ENCODE results near the gene TRIM2. TPM values are rescaled to one million over a fixed set of nuclear protein-coding genes. Genes with fewer than 3 reads are reported as not detected.

TRIM2 gene
- total and polyA plus RNA-seq, 8 donors: 11.0 to 39.2 (median 21.4) TPM

DNA sequence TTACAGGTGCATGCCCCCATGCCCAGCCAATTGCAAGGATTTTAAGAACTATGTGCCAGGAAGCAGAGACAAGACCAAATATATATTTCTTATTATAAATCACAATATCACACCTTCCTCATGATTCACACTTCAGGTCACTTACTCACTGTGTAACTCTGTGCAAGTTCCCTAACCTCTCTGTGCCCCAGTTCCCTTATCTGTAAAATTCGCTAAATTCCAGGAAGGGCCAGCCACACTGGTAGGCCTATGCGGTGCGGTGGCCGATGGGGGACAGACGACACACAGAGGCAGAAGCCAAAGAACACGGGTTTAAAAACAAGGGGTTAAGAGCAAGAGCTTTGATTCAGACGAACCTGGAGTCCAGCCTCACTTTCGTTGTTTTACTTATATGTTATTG lies 2.8 kb downstream of the TRIM2 start:
- H3K4me3 ChIP-seq: no peak overlapping the region
- peaks cover 0 to 3% (median 0%) of the 10 kb centered on the region in 3 donors for H3K4me1 ChIP-seq
- no peaks in the 10 kb centered on the region for H3K27me3 ChIP-seq
- H3K36me3 ChIP-seq: no peaks in the 10 kb centered on the region
- 56 to 59% methylated on average over 8 of the region's 8 CpGs for WGBS, 2 donors
- FAIRE-seq (no peak), DNase-seq (no peak), ATAC-seq (no peak)
- no peak overlapping the region for H3K27ac ChIP-seq
- TF ChIP-seq, protein P1, sequence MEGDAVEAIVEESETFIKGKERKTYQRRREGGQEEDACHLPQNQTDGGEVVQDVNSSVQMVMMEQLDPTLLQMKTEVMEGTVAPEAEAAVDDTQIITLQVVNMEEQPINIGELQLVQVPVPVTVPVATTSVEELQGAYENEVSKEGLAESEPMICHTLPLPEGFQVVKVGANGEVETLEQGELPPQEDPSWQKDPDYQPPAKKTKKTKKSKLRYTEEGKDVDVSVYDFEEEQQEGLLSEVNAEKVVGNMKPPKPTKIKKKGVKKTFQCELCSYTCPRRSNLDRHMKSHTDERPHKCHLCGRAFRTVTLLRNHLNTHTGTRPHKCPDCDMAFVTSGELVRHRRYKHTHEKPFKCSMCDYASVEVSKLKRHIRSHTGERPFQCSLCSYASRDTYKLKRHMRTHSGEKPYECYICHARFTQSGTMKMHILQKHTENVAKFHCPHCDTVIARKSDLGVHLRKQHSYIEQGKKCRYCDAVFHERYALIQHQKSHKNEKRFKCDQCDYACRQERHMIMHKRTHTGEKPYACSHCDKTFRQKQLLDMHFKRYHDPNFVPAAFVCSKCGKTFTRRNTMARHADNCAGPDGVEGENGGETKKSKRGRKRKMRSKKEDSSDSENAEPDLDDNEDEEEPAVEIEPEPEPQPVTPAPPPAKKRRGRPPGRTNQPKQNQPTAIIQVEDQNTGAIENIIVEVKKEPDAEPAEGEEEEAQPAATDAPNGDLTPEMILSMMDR (IDR thresholded peaks at IDR 0.05): no peak
- H3K9me3 ChIP-seq: no peaks in the 10 kb centered on the region
- intact Hi-C loops (cut with DNase I): loop anchor here in 1 of 3 donors (5.0 kb wide), 1 partner anchor 110 kb away; no protein-coding TSS in a partner anchor

DNA sequence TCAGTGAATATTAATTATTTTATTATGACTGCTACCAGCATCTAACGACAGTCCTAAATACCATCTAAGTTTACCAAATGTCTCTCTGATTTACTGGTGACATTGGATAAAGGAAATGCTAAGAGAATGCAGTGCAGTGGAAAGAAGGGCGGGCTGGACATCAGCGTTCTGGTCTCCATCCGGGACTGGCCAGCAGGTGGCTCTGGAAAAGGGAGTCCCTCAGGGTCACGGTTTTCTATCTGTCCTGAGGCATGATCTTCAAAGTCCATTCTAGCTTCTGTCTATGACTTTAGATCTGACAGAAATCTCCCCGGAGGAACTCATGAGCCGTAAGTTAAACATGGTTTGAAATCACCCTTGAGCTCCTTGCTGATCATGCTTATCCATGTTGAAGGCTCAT lies 3.3 kb downstream of the TRIM2 start:
- Histone ChIP-seq H3K36me3 (no peaks in the 10 kb centered on the region), H3K27me3 (no peaks in the 10 kb centered on the region), H3K27ac (no peak overlapping the region), H3K4me3 (no peak overlapping the region), H3K4me1 (peaks cover 0 to 3% (median 0%) of the 10 kb centered on the region in 3 donors), H3K9me3 (no peaks in the 10 kb centered on the region)
- FAIRE-seq (no peak), ATAC-seq (peak in 3 of 4 donors; percentile 23 to 40 (median 23)), DNase-seq (peak in 5 of 6 donors; percentile 26 to 63 (median 41))
- intact Hi-C loops (cut with DNase I): loop anchor here in 1 of 3 donors (5.0 kb wide), 1 partner anchor 110 kb away; no protein-coding TSS in a partner anchor
- TF ChIP-seq, protein P1 (IDR thresholded peaks at IDR 0.05): peak in 2 of 4 donors; percentile 24 to 45
- 24 to 28% methylated on average over 6 to 7 of the region's 7 CpGs for whole genome bisulfite sequencing, 2 donors

DNA sequence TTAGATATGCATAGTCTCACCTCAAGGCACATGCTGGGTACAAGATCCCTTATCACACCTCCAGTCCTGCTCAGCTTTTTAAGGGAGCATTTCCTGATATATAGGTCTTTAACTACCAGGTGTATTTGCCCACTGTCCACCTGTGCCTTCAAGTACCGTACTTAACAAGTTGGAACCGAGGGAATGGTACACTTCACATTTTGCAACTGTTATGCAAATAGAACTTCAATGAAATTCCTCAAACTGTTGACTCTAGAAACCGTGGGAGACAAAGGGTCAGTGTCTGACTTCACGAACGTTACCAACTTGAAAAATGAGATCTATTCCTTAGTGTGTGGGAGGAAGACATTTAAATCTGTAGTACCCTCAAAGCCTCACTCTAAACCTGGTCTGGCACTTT lies 5.2 kb downstream of the TRIM2 start:
- Histone ChIP-seq H3K4me1 (peaks cover 0 to 3% (median 0%) of the 10 kb centered on the region in 3 donors), H3K36me3 (no peaks in the 10 kb centered on the region), H3K27me3 (no peaks in the 10 kb centered on the region), H3K27ac (no peak overlapping the region), H3K4me3 (no peak overlapping the region), H3K9me3 (no peaks in the 10 kb centered on the region)
- 14 to 20% methylated on average over 5 of the region's 5 CpGs for WGBS, 2 donors
- DNase-seq (no peak), FAIRE-seq (no peak), ATAC-seq (no peak)
- intact Hi-C loops (cut with DNase I): loop anchor here in 1 of 3 donors (5.0 kb wide), 1 partner anchor 108 kb away; no protein-coding TSS in a partner anchor
- TF ChIP-seq, protein P1 (IDR thresholded peaks at IDR 0.05): no peak

DNA sequence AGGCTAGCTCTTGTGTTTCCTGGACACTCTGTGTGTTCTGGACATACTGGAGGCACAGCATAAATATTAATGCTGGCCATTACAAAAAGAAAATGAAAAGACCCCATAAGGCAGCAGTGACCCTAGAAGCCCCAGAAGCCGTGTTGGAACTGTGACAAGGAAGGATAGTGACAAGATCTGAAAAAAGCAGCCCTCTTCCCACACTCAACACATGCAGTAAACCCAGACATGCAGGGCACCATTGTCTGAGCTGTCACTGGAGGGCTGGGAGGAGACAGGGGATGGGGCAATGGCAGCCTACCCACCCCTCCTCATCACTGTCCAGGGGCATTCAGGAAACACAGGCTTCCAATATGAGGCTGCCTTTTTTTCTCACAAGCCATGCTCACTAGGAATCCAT lies 6.5 kb downstream of the TRIM2 start:
- Histone ChIP-seq H3K36me3 (no peaks in the 10 kb centered on the region), H3K4me3 (no peak overlapping the region), H3K27me3 (no peaks in the 10 kb centered on the region), H3K27ac (no peak overlapping the region), H3K4me1 (peaks cover 0 to 3% (median 0%) of the 10 kb centered on the region in 3 donors), H3K9me3 (no peaks in the 10 kb centered on the region)
- DNase-seq: no peak
- no peak for ATAC-seq
- 95 to 97% methylated on average over 1 of the region's 1 CpG for WGBS, 2 donors
- FAIRE-seq: no peak
- TF ChIP-seq, protein P1 (IDR thresholded peaks at IDR 0.05): no peak
- intact Hi-C loops (cut with DNase I): no loop called here

DNA sequence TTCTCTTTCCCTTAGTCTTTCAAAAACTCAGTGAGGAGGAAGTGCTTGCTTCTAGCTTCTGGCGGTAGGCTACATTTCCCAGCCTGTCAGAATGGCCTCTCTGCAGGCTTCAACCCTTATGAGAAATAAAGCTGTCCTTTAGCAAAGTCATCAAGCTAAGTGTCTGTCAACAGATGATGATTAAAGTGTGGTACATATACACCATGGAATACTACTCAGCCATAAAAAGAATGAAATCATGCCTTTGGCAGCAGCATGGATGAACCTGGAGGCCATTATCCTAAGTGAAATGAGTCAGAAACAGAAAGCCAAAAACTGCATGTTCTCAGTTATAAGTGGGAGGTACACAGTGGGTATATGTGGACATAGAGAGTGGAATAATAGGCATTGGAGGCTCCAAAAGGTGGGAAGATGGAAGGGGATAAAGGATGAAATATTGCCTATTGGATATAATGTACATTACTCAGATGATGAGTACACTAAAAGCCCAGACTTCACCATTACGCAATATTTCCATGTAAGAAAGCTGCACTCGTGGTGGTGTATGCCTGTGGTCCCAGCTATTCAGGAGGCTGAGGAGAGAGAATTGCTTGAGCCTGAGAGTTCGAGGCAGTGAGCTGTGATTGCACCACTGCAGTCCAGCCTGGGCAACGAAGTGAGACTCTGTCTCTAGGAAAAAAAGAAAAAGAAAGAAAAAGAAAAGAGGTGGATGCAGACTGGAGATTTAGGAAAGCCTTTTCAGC lies 7.9 kb downstream of the TRIM2 start:
- Histone ChIP-seq H3K27me3 (no peaks in the 10 kb centered on the region), H3K4me3 (no peak overlapping the region), H3K36me3 (no peaks in the 10 kb centered on the region), H3K9me3 (no peaks in the 10 kb centered on the region), H3K27ac (no peak overlapping the region), H3K4me1 (no peaks in the 10 kb centered on the region)
- 81 to 86% methylated on average over 5 of the region's 5 CpGs for WGBS, 2 donors
- intact Hi-C loops (cut with DNase I): no loop called here
- ATAC-seq (peak in 2 of 4 donors; percentile 8 to 41), FAIRE-seq (no peak), DNase-seq (no peak)
- TF ChIP-seq, protein P1 (IDR thresholded peaks at IDR 0.05): no peak
